Neural cell (in vitro differentiated cells): ENCODE data around the gene XG. TPM values are rescaled to one million over a fixed set of nuclear protein-coding genes. Genes with fewer than 3 reads are reported as not detected.

ENCODE experiments used
- H2AFZ ChIP-seq: fragments of 200-600, 300-800 bp; sonication (generic), shearing (Covaris generic); 2 replicates; pipeline ENCODE4 v1.6.0; 2014; ENCODE audit warnings: low read depth, mild to moderate bottlenecking, antibody characterized with exemption, low read length, moderate library complexity
- H3F3A ChIP-seq: fragments of 200-600 bp; shearing (Covaris generic); 2 replicates; pipeline ENCODE4 v1.6.1; 2016; ENCODE audit warnings: mild to moderate bottlenecking, moderate library complexity, mixed read lengths, antibody characterized with exemption, low read length; ENCODE audit not compliant: insufficient read depth, poor library complexity, severe bottlenecking
- H3K27ac ChIP-seq: fragments of 200-600, 300-800 bp; sonication (generic), shearing (Covaris generic); 2 replicates; pipeline ENCODE4 v1.5.1; 2014; ENCODE audit warnings: mild to moderate bottlenecking, low read length, moderate library complexity
- H3K27me3 ChIP-seq: fragments of 300-800, 200-600 bp; sonication (generic), shearing (Covaris generic); 2 replicates; pipeline ENCODE4 v1.6.0; 2014; ENCODE audit warnings: mild to moderate bottlenecking, low read depth, low read length, moderate library complexity; ENCODE audit not compliant: insufficient read depth
- H3K36me3 ChIP-seq: fragments of 300-800, 200-600 bp; sonication (generic), shearing (Covaris generic); 2 replicates; pipeline ENCODE4 v1.5.1; 2014; ENCODE audit warnings: mild to moderate bottlenecking, antibody characterized with exemption, low read length, moderate library complexity; ENCODE audit not compliant: insufficient read depth
- H3K4me2 ChIP-seq: fragments of 300-800, 200-600 bp; sonication (generic), shearing (Covaris generic); 2 replicates; pipeline ENCODE4 v1.6.0; 2014; ENCODE audit warnings: mild to moderate bottlenecking, low read length
- H3K4me3 ChIP-seq: fragments of 300-800, 200-600 bp; sonication (generic), shearing (Covaris generic); 2 replicates; pipeline ENCODE4 v1.5.1; 2014; ENCODE audit warnings: mild to moderate bottlenecking, low read length, moderate library complexity
- H3K79me2 ChIP-seq: fragments of 200-600 bp; shearing (Covaris generic); replicated peaks from 2 replicates; pipeline ENCODE4 v1.6.0; 2014; ENCODE audit warnings: mild to moderate bottlenecking, low read length, moderate library complexity; ENCODE audit not compliant: insufficient read depth
- H3K9ac ChIP-seq: fragments of 300-800, 200-600 bp; sonication (generic), shearing (Covaris generic); 2 replicates; pipeline ENCODE4 v1.6.1; 2016; ENCODE audit warnings: mild to moderate bottlenecking, low read length, mixed read lengths
- H3K9me2 ChIP-seq: fragments of 200-600 bp; shearing (Covaris generic); 2 replicates; pipeline ENCODE4 v1.6.1; 2016; ENCODE audit warnings: mild to moderate bottlenecking, low read length, mixed read lengths; ENCODE audit not compliant: insufficient read depth
- H3K9me3 ChIP-seq: fragments of 200-600, 300-800 bp; sonication (generic), shearing (Covaris generic); 2 replicates; pipeline ENCODE4 v1.6.1; 2016; ENCODE audit warnings: mild to moderate bottlenecking, mixed run types, low read length, moderate library complexity, mixed read lengths
- H4K20me1 ChIP-seq: fragments of 200-600 bp; shearing (Covaris generic); 2 replicates; pipeline ENCODE4 v1.6.1; 2016; ENCODE audit warnings: mild to moderate bottlenecking, mixed run types; ENCODE audit not compliant: insufficient read depth
- CTCF ChIP-seq: fragments of 450-650 bp; IDR thresholded peaks from 2 replicates; pipeline ENCODE4 v1.5.1; 2014; ENCODE audit warnings: antibody characterized with exemption, mild to moderate bottlenecking, moderate library complexity; ENCODE audit not compliant: poor library complexity, severe bottlenecking
- EP300 ChIP-seq: fragments of 450-650 bp; conservative IDR thresholded peaks from 2 replicates; pipeline ENCODE4 v1.6.1; 2014; ENCODE audit warnings: antibody characterized with exemption, mild to moderate bottlenecking, moderate library complexity; ENCODE audit not compliant: poor library complexity, severe bottlenecking
- EZH2 ChIP-seq: fragments of 200-600, 300-800 bp; shearing (Covaris generic), sonication (generic); IDR thresholded peaks from 2 replicates; pipeline ENCODE4 v1.6.1; 2014; ENCODE audit warnings: antibody characterized with exemption, low read length, borderline replicate concordance, mild to moderate bottlenecking; ENCODE audit not compliant: insufficient read depth, poor library complexity, severe bottlenecking
- MXI1 ChIP-seq: fragments of 450-650 bp; conservative IDR thresholded peaks from 2 replicates; pipeline ENCODE4 v1.6.1; 2014; ENCODE audit warnings: antibody characterized with exemption, mild to moderate bottlenecking; ENCODE audit not compliant: poor library complexity, severe bottlenecking
- POLR2AphosphoS5 ChIP-seq: IDR thresholded peaks from 2 replicates; pipeline ENCODE4 v1.6.1; 2012
- RAD21 ChIP-seq: fragments of 450-650 bp; conservative IDR thresholded peaks from 2 replicates; pipeline ENCODE4 v1.6.1; 2014; ENCODE audit warnings: antibody characterized with exemption, mild to moderate bottlenecking, moderate library complexity
- REST ChIP-seq: IDR thresholded peaks from 2 replicates; pipeline ENCODE4 v1.6.1; 2012; ENCODE audit warnings: borderline replicate concordance
- SMC3 ChIP-seq: fragments of 450-650 bp; conservative IDR thresholded peaks from 2 replicates; pipeline ENCODE4 v1.6.1; 2014; ENCODE audit warnings: antibody characterized with exemption, mild to moderate bottlenecking, moderate library complexity; ENCODE audit not compliant: poor library complexity
- TAF1 ChIP-seq: IDR thresholded peaks from 2 replicates; pipeline ENCODE4 v1.6.1; 2012; ENCODE audit warnings: low read depth
- polyA plus RNA-seq: library from polyadenylated mRNA; depleted of rRNA; stranded (reverse); fragments of >200 nt; gene quantifications from 2 replicates; pipeline ENCODE4 v1.2.3, GENCODE V29; 2014

XG gene
- polyA plus RNA-seq, 1 donor from 2014 or later = 0.37 TPM

DNA sequence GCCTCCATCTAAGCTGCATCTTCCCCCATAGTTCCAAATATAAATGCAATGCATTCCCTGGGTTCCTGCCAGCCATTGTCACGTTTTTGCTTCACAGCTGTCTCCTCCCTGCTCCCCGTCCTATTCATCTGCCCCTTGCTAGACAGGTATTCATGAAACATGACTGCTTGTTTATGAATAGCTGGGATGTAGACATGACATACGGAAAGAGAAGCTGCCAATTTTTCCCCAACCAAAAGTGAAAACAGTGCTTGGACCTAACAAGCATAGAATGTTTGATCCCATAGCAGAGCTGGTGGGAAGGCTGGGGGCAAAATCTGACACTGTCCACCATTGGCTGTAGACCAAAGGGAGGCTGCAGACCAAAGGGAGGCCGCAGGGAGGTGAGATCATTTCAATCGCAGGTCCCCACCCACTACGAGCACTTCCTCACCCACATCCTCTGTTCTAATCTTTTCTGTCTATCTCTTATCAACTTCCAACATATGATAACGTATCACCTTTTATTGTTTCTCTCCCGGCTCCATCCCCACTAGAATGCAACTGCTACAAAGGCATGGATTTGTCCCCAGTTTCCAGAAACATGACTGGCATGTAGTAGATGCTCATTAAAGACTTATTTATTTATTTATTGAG, 68.4 kb downstream of the XG start:
- TF ChIP-seq SMC3 (no peak), EZH2 (no peak), REST (no peak), CTCF (no peak), MXI1 (no peak), RAD21 (no peak), TAF1 (no peak), EP300 (no peak), POLR2AphosphoS5 (no peak)
- Histone ChIP-seq H3K9me3 (no peaks in the 10 kb centered on the region), H3K27ac (no peak overlapping the region), H3K79me2 (no peaks in the 10 kb centered on the region), H3K9me2 (no peaks in the 10 kb centered on the region), H3K36me3 (no peaks in the 10 kb centered on the region), H3K4me3 (no peak overlapping the region), H3K4me2 (no peak overlapping the region), H2AFZ (no peak overlapping the region), H3F3A (no peaks in the 10 kb centered on the region), H4K20me1 (no peaks in the 10 kb centered on the region), H3K27me3 (no peaks in the 10 kb centered on the region), H3K9ac (no peak overlapping the region)

DNA sequence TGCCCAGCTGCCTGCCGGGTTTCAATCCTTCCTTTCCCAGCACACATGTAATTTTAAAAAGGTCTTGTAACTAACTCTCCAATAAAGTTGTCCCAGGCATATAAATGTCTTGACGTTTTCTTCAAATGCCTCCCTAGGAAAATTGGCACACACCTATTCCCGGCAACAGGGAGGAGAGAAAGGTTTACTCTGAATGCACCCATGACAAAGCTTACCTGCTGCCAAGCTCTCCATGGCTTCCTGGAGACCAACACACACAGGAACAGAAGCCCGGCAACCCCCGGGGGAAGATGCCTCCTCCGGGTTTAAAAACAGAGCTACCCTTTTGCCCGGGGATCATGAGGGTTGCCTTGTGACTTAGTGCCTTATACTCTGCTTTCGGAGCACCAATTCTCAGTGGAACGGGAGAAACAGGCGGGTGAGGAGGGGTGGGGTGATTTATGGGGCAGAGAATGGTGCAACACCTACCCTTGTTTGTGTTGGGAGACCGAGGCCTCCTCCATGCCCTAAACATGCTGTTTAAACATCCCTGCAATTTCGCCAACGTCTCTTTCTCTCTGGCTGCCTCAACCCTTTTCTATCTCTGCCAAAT, 72.1 kb downstream of the XG start:
- TF ChIP-seq CTCF = no peak
- no peak for TF ChIP-seq RAD21
- no peak for TF ChIP-seq EZH2
- no peak for TF ChIP-seq SMC3
- TF ChIP-seq TAF1 = no peak
- no peak for TF ChIP-seq POLR2AphosphoS5
- TF ChIP-seq EP300 = no peak
- no peak for TF ChIP-seq REST
- TF ChIP-seq MXI1 = no peak
- H3K9me3 ChIP-seq = no peaks in the 10 kb centered on the region
- H3F3A ChIP-seq = no peaks in the 10 kb centered on the region
- H3K4me3 ChIP-seq = no peak overlapping the region
- no peaks in the 10 kb centered on the region for H3K36me3 ChIP-seq
- no peak overlapping the region for H3K27ac ChIP-seq
- H3K9me2 ChIP-seq = no peaks in the 10 kb centered on the region
- no peaks in the 10 kb centered on the region for H3K79me2 ChIP-seq
- no peaks in the 10 kb centered on the region for H3K27me3 ChIP-seq
- no peaks in the 10 kb centered on the region for H4K20me1 ChIP-seq
- no peak overlapping the region for H2AFZ ChIP-seq
- no peak overlapping the region for H3K4me2 ChIP-seq
- no peak overlapping the region for H3K9ac ChIP-seq
